HEK293T (cell line): ENCODE results near the gene OPHN1.

Source experiments
- CTCF ChIA-PET: fragments of 350-600 bp; formaldehyde crosslinking; extraction: SDS; loops from one replicate; lab custom pipeline; 2021; ENCODE audit warnings: antibody characterized with exemption, inconsistent platforms; lab: Yijun Ruan, JAX
- POLR2A ChIA-PET: fragments of 350-600 bp; formaldehyde crosslinking; extraction: SDS; loops from one replicate; lab custom pipeline; 2020; ENCODE audit warnings: antibody characterized with exemption, inconsistent platforms; lab: Yijun Ruan, JAX
- DNase-seq: peaks from one replicate; pipeline ENCODE4 v3.0.0; 2012; ENCODE audit warnings: mixed read lengths; ENCODE audit errors: extremely low spot score
- ARNT ChIP-seq: fragments of 450-650 bp; IDR thresholded peaks from 2 replicates; pipeline ENCODE4 v1.6.1; 2017; ENCODE audit warnings: mild to moderate bottlenecking
- BHLHE40 ChIP-seq: fragments of 450-650 bp; IDR thresholded peaks from 2 replicates; pipeline ENCODE4 v1.6.1; 2016; ENCODE audit warnings: mild to moderate bottlenecking, moderate library complexity, borderline replicate concordance
- CTBP1 ChIP-seq: fragments of 450-650 bp; IDR thresholded peaks from 2 replicates; pipeline ENCODE4 v1.6.1; 2016; ENCODE audit warnings: borderline replicate concordance
- ELF4 ChIP-seq: fragments of 450-650 bp; IDR thresholded peaks from 2 replicates; pipeline ENCODE4 v1.6.1; 2017; ENCODE audit warnings: antibody characterized with exemption
- FOXA1 ChIP-seq: fragments of 450-650 bp; IDR thresholded peaks from 2 replicates; pipeline ENCODE4 v1.6.1; 2016; ENCODE audit warnings: mild to moderate bottlenecking
- FOXK2 ChIP-seq: fragments of 450-650 bp; IDR thresholded peaks from 2 replicates; pipeline ENCODE4 v1.6.1; 2016; ENCODE audit warnings: mild to moderate bottlenecking
- FOXM1 ChIP-seq: fragments of 450-650 bp; IDR thresholded peaks from 2 replicates; pipeline ENCODE4 v1.6.1; 2017; ENCODE audit warnings: mild to moderate bottlenecking, borderline replicate concordance
- HDGF ChIP-seq: fragments of 450-650 bp; IDR thresholded peaks from 2 replicates; pipeline ENCODE4 v1.6.1; 2017; ENCODE audit warnings: antibody characterized with exemption, borderline replicate concordance
- L3MBTL2 ChIP-seq: fragments of 450-650 bp; conservative IDR thresholded peaks from 2 replicates; pipeline ENCODE4 v1.6.1; 2016; ENCODE audit warnings: mild to moderate bottlenecking
- LEF1 ChIP-seq: fragments of 450-650 bp; IDR thresholded peaks from 2 replicates; pipeline ENCODE4 v1.6.1; 2017; ENCODE audit warnings: mild to moderate bottlenecking, borderline replicate concordance
- NFRKB ChIP-seq: fragments of 450-650 bp; IDR thresholded peaks from 2 replicates; pipeline ENCODE4 v1.6.1; 2016; ENCODE audit warnings: mild to moderate bottlenecking, moderate library complexity
- SP1 ChIP-seq: fragments of 450-650 bp; IDR thresholded peaks from 2 replicates; pipeline ENCODE4 v1.6.1; 2017
- SUZ12 ChIP-seq: fragments of 450-650 bp; IDR thresholded peaks from 2 replicates; pipeline ENCODE4 v1.6.1; 2016; ENCODE audit warnings: mild to moderate bottlenecking
- TARDBP ChIP-seq: fragments of 450-650 bp; IDR thresholded peaks from 2 replicates; pipeline ENCODE4 v1.6.1; 2016
- ZNF384 ChIP-seq: fragments of 450-650 bp; IDR thresholded peaks from 2 replicates; pipeline ENCODE4 v1.6.1; 2016
- TF ChIP-seq, protein P1 (sequence below): fragments of 450-650 bp; IDR thresholded peaks from 2 replicates; pipeline ENCODE4 v1.6.1; 2016

The OPHN1 gene

DNA sequence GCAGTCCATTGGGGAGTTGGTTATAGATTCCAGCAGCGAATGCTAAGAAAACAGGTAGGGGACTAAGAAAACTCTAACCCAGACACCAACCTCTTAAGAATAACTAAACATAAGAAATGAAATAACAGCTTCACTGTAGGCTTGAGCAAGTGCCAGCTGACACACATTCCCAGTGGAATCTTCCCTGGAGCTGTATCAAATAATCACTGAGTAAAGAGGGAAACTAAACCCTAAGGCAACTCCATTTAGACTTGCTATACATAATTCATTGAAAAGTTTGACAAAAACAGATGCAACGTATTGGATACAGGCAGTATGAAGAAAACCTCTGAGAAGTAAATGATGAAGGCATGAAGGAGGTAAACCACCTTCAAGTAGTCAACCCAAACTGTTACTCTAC, 293.5 kb downstream of the OPHN1 start:
- ChIA-PET POLR2A (no interaction called here), CTCF (interaction anchor here (0.6 kb wide), 1 partner anchor 396 kb away, joined by 3 read pairs; no protein-coding TSS in a partner anchor)
- no peak for DNase-seq
- TF ChIP-seq BHLHE40 (no peak), L3MBTL2 (no peak), CTBP1 (no peak)

DNA sequence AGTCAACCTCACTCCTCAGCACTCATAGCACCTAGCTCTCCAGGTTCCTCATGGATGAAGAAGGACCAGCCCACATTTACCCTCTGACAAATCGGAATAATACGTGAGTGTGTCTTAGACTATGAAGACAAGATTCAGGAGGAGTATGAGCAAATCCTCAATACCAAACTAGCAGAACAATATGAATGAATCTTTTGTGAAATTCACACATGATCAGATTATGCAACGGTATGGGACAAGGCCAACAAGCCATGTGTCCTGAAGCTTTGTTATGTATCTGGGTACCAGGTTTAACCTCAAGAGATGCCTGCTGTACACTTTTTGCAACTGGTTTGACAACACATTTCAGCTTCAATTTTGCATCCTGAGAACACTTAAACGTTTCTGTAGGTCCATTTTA, 300.1 kb downstream of the OPHN1 start:
- DNase-seq: no peak
- ChIA-PET POLR2A (no interaction called here), CTCF (no interaction called here)
- TF ChIP-seq ZNF384 (no peak), ARNT (no peak), LEF1 (no peak), HDGF (no peak), FOXK2 (no peak), TARDBP (no peak), CTBP1 (no peak), FOXM1 (no peak), ELF4 (no peak), NFRKB (no peak), BHLHE40 (no peak), SP1 (no peak), L3MBTL2 (no peak), SUZ12 (no peak)
- TF ChIP-seq, protein P1, sequence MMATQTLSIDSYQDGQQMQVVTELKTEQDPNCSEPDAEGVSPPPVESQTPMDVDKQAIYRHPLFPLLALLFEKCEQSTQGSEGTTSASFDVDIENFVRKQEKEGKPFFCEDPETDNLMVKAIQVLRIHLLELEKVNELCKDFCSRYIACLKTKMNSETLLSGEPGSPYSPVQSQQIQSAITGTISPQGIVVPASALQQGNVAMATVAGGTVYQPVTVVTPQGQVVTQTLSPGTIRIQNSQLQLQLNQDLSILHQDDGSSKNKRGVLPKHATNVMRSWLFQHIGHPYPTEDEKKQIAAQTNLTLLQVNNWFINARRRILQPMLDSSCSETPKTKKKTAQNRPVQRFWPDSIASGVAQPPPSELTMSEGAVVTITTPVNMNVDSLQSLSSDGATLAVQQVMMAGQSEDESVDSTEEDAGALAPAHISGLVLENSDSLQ: no peak

DNA sequence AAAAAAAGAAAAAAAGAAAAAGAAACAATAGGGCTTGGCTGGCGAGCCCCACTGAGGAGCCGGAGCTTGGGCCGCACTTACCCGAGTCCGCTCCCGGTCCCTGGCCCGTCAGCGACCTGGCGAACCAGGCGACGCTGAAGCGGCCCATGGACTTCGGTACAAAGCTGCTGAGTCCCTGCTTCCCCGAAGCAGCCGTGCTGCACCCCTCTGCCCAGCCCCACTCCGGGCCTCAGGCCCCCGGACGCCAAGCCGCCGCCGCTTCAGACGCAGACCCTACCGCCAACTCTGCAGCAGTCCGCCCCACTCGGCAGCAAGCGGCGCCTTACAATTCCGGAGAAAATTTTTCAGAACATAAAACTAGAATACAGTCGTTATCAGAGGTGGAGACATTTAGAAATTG, 300.5 kb downstream of the OPHN1 start:
- ChIA-PET POLR2A (no interaction called here), CTCF (no interaction called here)
- no peak for TF ChIP-seq L3MBTL2
- TF ChIP-seq TARDBP: no peak
- TF ChIP-seq CTBP1: no peak
- no peak for TF ChIP-seq BHLHE40
- no peak for TF ChIP-seq SUZ12
- no peak for DNase-seq

DNA sequence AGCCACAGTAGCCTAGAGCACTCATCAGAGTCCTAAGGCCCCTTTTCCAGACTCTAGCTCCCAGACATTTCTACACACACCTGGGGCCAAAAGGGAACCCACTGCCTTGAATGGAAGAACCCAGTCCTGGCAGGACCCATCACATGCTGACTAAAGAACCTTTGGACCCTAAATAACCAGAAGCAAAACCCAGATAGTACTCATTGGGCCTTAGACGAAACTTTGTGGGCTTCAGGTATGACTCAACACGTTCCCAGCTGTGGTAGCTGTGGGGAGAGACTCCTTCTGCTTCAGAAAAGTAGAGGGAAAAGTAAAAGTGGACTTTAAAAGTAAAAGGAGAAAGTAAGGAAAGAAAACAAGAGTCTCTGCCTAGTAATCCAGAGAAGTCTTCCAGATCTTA, 311.5 kb downstream of the OPHN1 start:
- TF ChIP-seq FOXK2: no peak
- POLR2A ChIA-PET: no interaction called here
- no peak for DNase-seq
- CTCF ChIA-PET: no interaction called here

DNA sequence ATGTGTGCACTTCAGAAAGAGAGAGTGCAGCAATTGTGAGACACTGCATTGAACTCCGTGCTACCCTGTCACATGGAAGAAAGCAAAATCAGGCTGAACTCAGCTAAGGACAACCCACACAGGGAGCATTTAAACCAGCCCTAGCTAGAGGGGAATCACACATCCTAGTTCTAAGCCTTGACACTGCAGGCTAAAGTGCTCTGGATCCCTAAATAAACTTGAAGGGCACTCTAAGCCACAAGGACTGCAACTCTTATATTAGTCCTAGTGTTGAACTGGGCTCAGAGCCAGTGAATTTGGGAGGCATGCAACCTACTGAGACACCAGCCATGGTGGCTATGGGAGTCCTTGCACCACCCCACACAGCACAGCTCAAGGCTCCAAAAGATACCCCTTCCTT, 311.9 kb downstream of the OPHN1 start:
- CTCF ChIA-PET: no interaction called here
- DNase-seq: no peak
- POLR2A ChIA-PET: no interaction called here
- TF ChIP-seq LEF1 (no peak), FOXK2 (no peak), ELF4 (no peak), CTBP1 (no peak), TARDBP (no peak)
- TF ChIP-seq, protein P1: no peak

DNA sequence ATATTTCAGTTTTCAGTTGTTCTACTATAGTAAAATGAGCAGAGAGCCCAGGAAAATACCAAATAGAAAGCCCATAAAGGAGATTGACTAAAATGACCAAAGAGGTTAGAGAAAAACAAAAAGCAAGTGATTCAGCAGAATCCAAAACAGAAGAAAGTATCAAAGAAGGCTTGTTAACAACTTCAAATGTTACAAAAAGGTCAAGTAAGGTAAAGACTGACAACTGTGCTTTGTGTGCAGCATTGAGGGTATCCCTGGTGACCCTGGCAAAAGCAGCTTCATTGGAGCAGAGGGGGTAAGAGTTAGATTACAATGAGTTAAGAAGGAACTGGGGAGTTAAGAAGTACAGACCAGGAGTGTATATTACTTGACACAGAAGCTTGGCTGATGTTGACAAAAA, 317.9 kb downstream of the OPHN1 start:
- POLR2A ChIA-PET: no interaction called here
- DNase-seq: no peak
- CTCF ChIA-PET: no interaction called here
- TF ChIP-seq ZNF384 (no peak), FOXM1 (no peak), CTBP1 (no peak), LEF1 (no peak), SUZ12 (no peak), NFRKB (no peak), TARDBP (no peak), SP1 (no peak), BHLHE40 (no peak), FOXK2 (no peak), FOXA1 (no peak)

DNA sequence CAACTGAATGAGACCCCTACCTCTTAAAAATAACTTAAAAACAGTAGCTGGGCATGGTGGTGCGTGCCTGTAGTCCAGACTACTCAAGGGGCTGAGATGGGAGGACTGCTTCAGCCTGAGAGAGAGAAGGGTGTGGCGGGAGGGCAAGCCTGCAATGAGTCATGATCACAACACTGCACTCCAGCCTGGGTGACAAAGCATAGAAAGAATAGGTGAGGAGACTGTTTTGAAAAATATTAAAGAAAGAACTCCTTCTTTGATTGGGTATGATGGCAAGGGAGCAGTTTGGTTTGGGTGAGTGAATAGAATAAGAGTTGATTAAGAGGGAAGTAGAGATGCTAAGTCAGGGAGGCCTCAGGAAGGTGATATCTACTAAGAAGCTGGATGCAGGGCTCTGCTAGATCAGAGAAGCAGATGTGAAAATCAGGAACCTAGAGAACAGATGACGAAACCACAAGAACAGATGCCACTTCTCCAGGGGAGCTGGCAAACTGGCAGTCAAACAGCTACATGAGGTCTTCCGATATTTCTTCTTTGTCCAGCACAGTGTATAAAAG, 318.6 kb downstream of the OPHN1 start:
- ChIA-PET POLR2A (no interaction called here), CTCF (no interaction called here)
- DNase-seq: no peak
- no peak for TF ChIP-seq BHLHE40
- TF ChIP-seq ZNF384: no peak
- TF ChIP-seq FOXA1: no peak
- no peak for TF ChIP-seq SUZ12
- TF ChIP-seq HDGF: no peak
- TF ChIP-seq FOXK2: no peak
- no peak for TF ChIP-seq SP1
- TF ChIP-seq ARNT: no peak
- no peak for TF ChIP-seq FOXM1
- no peak for TF ChIP-seq ELF4
- no peak for TF ChIP-seq L3MBTL2
- TF ChIP-seq, protein P1: no peak
- TF ChIP-seq LEF1: no peak
